DMS53 (cell line): Measurements from ENCODE around the gene TMEM107.
A peak's percentile ranks its signal among the peaks of the same experiment; 100 is the strongest.

ENCODE experiments used
- DNase-seq: peaks from one replicate; lab custom pipeline; 2025; lab: John Stamatoyannopoulos, UW

Gene TMEM107

DNA sequence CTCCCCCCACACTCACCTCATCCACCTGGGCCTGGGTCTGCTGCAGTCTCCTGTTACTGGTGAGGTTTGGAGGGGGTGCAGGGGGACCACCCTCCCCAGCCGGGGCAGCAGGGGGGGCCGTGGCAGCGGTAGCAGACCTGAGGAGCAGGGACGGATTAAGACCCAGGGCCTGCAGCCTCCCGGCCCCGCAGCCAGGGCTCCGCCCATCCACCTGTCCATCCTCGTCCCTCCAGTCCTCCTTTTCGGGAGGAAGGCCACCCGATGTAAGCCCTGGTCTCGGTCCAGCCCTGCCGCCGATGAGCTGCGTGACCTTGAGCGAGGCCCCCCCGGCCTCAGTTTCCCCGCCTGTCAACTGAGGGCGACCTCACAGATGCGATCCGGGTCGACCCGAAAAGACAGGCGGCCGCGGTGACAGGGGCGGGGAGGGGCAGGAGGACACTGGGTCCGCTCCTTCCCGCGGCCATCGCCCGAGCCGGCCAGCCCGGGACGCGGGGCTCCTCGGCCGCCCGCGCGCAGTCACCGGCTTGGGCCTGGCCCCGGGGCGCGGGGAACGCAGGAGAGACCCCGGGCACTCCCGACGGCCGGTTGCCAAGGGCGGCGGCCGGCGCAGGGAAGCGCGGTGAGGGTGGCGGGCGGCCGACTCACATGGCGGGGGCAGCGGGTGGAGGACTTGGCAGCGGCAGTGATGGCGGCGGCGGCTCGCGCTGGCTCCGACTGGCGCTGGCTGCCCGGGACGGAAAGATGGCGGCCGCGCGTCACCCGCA is 13.8 kb downstream of the TMEM107 start, which contains the start of gene VAMP2:
Gene VAMP2, minus strand, starts transcription at position 716 of the 764 bp plus-strand sequence. Its CDS starts 69 bp downstream, at position 647.
- DNase-seq, result peak; percentile 92

- peak; percentile 51 for DNase-seq
These were observed 14.6 kb downstream of the TMEM107 start for GRCh38 chr17:8161289-8162232.

DNA sequence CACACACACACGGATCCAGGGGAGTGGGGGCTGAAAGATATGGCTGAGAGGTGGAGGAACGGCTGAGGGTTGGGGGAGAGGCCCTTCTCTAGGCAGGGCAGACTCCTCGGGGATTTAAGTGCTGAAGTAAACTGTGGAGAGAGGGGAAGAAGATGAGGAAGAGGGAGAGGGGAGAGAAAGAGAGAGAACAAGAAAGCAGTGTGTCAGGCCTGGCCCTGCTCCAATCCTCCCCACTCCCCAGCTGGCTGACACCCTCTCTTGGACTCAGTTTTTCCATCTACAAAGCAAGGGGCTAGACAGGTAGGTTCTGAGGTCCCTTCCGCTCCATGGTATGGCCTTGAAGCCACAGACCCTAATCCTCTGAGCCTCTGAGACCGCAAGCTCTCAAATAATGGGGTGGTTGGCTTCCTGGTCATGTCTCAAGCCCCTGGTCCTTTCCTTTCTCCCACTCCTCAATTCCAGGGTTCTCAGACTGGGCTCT is 15.4 kb downstream of the TMEM107 start:
- DNase-seq, result no peak

- DNase-seq, result peak; percentile 62
These were observed 16.0 kb downstream of the TMEM107 start for GRCh38 chr17:8160224-8160577.

DNA sequence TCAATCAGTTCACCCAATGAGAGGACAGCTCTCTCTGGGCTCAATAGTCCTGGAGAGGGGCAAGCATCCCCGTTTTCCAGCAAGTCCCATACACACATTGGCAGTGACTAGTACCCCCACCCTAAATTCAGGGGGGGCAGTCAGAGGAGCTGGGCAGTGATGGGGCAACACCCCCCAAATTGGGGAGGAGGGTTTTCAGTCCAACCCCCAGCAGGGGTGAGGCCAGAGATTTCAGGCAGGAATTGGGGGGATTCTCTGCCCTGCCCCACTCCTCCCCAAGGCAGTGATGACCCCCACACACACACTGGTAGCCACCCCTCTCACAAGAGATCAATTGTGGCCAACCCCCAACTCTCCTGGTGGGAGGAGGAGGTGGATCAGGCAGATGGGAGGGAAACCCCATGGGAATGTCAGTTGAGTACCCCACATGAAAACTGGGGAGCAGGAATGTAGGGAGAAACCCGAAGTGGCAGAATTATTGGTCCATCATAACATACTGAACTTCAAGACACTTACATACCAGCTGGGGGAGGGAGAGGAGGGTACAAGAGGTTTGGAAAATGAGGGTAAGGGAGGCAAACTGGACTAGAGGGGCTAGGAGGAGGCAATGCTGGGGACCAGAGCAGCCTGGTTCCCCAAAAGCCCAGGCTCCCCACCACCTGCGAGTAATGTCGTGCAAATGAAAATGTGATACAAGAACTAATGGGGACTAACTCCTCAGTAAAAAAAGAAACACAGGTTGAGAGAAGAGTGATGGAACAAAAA is 16.5 kb downstream of the TMEM107 start:
- no peak for DNase-seq

- DNase-seq, result no peak
These were observed 17.2 kb downstream of the TMEM107 start for GRCh38 chr17:8159032-8159400.

DNA sequence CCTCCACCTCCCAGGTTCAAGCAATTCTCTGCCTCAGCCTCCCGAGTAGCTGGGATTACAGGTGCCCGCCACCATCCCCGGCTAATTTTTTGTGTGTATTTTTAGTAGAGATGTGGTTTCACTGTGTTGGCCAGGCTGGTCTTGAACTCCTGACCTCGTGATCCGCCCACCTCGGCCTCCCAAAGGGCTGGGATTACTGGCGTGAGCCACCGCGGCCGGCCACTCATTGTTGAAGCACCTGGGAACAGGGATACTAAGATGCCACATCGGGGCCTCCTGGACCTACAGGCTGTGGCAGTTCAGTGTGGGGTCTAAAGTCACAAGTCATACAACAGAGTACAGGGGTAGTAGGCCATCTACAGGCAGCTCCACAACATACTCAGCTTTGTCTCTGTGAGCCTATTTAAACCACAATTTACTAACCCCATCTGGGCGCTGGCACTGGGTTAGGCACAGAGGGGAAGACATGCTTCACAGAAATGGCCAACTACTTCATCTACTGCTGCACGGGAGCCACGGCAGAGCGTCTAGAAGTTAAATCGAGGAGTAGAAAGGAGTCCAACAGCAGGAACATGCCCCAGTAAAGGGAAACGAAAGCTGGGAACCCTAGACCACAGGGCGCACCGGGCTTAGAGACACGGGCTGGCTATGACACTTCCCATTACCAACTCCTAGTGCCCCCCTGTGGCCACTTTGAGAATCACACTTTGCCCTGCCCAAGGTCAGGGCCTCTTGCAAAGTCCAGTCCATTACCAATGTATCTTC is 17.7 kb downstream of the TMEM107 start:
- DNase-seq, result peak; percentile 96

GRCh38 chr17:8156246-8156992 is 19.8 kb downstream of the TMEM107 start:
- DNase-seq, result peak; percentile 100

DNA sequence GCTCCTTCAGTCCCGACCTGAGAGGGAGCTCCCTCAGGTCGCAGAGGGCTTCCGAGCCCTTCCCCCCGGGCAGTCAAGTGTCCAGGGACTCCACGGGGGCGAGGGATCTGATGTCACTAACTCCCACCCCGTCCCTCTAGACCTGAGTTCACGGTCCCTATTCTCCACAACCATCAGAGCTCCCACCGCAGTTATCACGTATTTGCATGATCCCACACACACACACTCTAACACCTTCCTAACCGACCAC is 20.3 kb downstream of the TMEM107 start:
- DNase-seq, result no peak

- DNase-seq, result no peak
These were observed 20.8 kb downstream of the TMEM107 start for GRCh38 chr17:8155231-8155995.

GRCh38 chr17:8154608-8155155 is 21.5 kb downstream of the TMEM107 start:
- no peak for DNase-seq

DNA sequence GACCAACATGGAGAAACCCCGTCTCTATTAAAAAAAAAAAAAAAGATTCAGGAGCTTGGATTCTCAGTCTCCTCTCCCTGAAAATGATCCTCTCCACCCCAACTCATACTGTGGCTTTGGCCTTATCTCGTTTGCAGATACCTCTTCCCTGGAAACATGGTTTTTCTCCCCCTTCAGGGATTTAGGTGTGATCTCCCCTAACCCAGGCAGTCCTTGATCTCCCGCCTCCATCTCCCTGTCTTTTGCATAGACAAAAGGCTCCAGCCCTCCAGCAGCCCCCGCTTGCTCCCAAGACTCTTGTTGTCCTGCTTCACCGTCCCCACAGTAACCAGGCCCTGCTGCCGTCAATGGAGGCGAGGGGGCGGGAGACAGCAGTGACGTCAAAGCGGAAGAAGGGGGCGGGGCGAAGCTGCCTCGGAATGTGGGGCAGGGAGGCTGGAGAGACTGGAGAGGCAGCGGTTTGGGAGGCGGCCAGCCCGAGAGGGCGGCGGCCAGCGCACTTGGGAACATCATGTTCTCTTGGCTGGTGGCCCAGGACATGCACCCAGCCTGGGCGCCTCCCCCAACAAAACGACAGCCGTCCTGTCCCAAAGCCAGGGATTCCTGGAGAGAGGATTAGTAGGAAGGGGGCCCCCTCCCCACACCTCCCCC is 22.1 kb downstream of the TMEM107 start:
- DNase-seq, result peak; percentile 96

DNA sequence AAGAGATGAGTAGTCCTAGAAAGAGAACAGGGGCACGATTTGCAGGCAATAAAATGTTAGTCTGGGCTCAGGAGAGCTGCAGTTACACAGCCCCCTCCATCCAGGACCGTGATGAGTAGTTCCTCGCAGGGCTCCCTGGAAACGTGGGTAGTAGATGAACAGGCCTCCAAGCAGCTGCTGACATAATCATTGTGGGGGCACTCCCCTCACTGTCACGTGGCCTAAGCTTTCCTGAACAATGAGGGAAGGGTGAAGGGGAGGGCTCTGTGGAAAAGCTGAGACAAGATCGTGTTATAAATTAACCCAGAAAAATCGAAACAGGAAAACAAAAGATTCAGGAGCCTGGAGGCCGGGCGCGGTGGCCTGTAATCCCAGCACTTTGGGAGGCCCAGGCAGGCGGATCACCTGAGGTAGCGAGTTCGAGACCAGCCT is 22.6 kb downstream of the TMEM107 start:
- peak; percentile 98 for DNase-seq

- DNase-seq, result peak; percentile 72
These were observed 23.1 kb downstream of the TMEM107 start for GRCh38 chr17:8153031-8153451.

DNA sequence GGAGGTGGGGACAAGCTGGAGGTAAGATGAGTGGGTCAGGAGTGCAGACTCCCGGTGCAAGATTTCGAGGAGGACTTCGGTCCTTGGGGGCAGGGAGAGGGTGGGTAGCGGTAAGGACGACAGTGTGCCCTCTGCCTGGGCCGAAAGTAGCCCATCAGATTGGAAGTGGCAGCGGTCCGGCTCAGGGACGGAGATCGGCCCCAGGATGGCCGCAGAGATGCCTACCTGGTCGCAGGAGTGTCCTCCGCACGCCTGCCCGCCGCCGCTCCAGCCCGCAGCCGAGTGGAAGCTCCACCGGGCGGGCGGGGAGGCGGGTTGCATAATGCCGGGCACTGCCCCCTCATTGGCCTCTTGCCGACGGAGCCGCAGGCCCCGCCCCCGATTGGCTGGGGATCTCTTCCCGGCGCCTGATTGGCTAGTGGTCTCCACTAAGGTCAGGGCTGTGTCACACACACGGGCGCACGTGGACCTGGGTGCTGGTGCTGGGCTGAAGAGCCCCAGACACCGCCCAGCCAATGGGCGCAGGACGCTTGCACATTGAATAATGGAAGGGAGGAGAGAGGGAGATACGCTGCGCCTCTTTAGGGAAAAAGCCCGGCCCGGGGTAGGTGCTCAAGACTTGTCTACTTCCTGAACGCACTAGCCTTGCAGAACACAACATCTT is 23.9 kb downstream of the TMEM107 start, which contains the start of gene PER1:
Gene PER1, minus strand, starts transcription at position 293 of the 664 bp plus-strand sequence. CDS start 1,698 bp downstream, outside the sequence.
- peak; percentile 100 for DNase-seq

GRCh38 chr17:8151641-8152111 is 24.5 kb downstream of the TMEM107 start:
- peak; percentile 86 for DNase-seq

DNA sequence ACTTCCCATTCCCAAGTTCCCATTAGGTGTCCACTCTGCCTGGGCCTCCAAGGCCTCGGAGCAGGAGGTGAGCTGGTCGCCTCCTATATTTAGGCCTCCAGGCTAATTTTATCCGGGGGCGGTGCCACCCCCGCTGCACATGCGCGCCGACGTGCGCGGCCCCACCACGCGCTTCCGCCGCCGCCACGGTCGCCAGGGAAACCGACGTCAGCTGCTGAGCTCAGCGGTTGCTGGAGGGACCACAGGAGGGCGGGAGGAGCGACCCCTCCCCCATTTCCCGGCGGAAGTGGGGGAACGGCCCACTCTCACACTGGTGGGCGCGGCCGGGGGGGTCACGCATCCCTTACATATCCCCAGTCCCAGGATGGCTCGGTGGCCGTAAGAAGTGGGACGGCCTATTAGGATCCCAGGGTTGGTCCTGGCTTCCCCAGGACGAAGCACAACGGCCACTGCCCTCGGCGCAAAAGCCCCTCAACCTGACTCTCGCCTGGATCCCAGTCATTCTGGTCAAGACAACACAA is 25.0 kb downstream of the TMEM107 start:
- DNase-seq, result peak; percentile 96
